Fibroblast of the aortic adventitia (primary cell): Measurements from ENCODE around the gene HAP1. TPM values are rescaled to one million over a fixed set of nuclear protein-coding genes. Genes with fewer than 3 reads are reported as not detected.
"Not testable (repeated sequence)": the region's sequence is repeated elsewhere in the genome, so short reads cannot be mapped to it uniquely, and the experiment has no call there.

Experiments
- DNase-seq: peaks from one replicate; pipeline ENCODE4 v3.0.0-alpha.2; 2010; ENCODE audit warnings: low read depth
- H3K4me3 ChIP-seq: 2 replicates; pipeline ENCODE4 v1.5.1; 2011; ENCODE audit warnings: low read depth, mild to moderate bottlenecking, control low read depth, low read length, moderate library complexity
- CTCF ChIP-seq: IDR thresholded peaks from 2 replicates; pipeline ENCODE4 v1.5.1; 2011; ENCODE audit warnings: mild to moderate bottlenecking, low read length, control low read depth, inconsistent platforms; ENCODE audit not compliant: insufficient read depth
- total RNA-seq: library from RNA; depleted of rRNA; stranded (reverse); fragments of >200 nt; gene quantifications from 2 replicates; pipeline ENCODE4 v1.2.3, GENCODE V29; 2012; ENCODE audit warnings: low replicate concordance

Gene HAP1
- total RNA-seq, 1 donor = under 0.01 TPM

GRCh38 chr17:41702712-41703111, 31.7 kb downstream of the HAP1 start:
- H3K4me3 ChIP-seq = no peak overlapping the region
- DNase-seq = no peak
- TF ChIP-seq CTCF = no peak

- H3K4me3 ChIP-seq, DNase-seq: not testable (repeated sequence)
These were observed 33.6 kb downstream of the HAP1 start for GRCh38 chr17:41700843-41701242.

GRCh38 chr17:41697122-41697962, 37.1 kb downstream of the HAP1 start:
- DNase-seq = peak; percentile 67
- H3K4me3 ChIP-seq = no peak overlapping the region
- TF ChIP-seq CTCF = no peak

- TF ChIP-seq CTCF = peak; percentile 80
- peak; percentile 88 for DNase-seq
These were observed 38.3 kb downstream of the HAP1 start for GRCh38 chr17:41695954-41696757.

GRCh38 chr17:41695134-41695661, 39.2 kb downstream of the HAP1 start:
- DNase-seq = no peak
- no peak overlapping the region for H3K4me3 ChIP-seq
- no peak for TF ChIP-seq CTCF

More at GRCh38 chr17:41695954-41696757, 38.3 kb downstream of the HAP1 start:
- H3K4me3 ChIP-seq = no peak overlapping the region

GRCh38 chr17:41692722-41693521, 41.5 kb downstream of the HAP1 start:
- no peak overlapping the region for H3K4me3 ChIP-seq
- DNase-seq = peak; percentile 45
- no peak for TF ChIP-seq CTCF
